K562 (cell line): ENCODE results near the gene ZNF8. TPM values are rescaled to one million over a fixed set of nuclear protein-coding genes. Genes with fewer than 3 reads are reported as not detected.

Experiments used
- BRCA1 ChIP-seq, 2 experiments: fragments of 450-650 bp in 1 of 2; sonication (generic) in 1 of 2; formaldehyde crosslinking in 1 of 2; IDR thresholded peaks; 2 replicates each; pipeline versions ENCODE4 v1.5.0 to v1.6.1; 2017 to 2020; ENCODE audit warnings: mild to moderate bottlenecking in 1 of 2, missing genetic modification reagents in 1 of 2
- CEBPB ChIP-seq: fragments of 450-650 bp; IDR thresholded peaks from 2 replicates; pipeline ENCODE4 v1.6.1; 2016; ENCODE audit warnings: missing genetic modification characterization, missing compliant biosample characterization
- DPF2 ChIP-seq: fragments of 450-650 bp; IDR thresholded peaks from 2 replicates; pipeline ENCODE4 v1.6.1; 2016
- GTF2A2 ChIP-seq: IDR thresholded peaks from 2 replicates; pipeline ENCODE4 v1.6.1; 2016; ENCODE audit warnings: mild to moderate bottlenecking, missing genetic modification characterization, missing compliant biosample characterization
- HCFC1 ChIP-seq: IDR thresholded peaks from 2 replicates; pipeline ENCODE4 v1.6.1; 2012; ENCODE audit warnings: low read depth, low read length, improper control_type of control experiment
- KDM5B ChIP-seq: fragments of 200-600 bp; sonication (generic); IDR thresholded peaks from 2 replicates; pipeline ENCODE4 v1.6.1; 2012; ENCODE audit warnings: low read depth, mild to moderate bottlenecking, moderate library complexity, low read length, control low read depth, inconsistent platforms; ENCODE audit not compliant: insufficient replicate concordance
- KLF13 ChIP-seq: fragments of 450-650 bp; IDR thresholded peaks from 2 replicates; pipeline ENCODE4 v1.6.1; 2016; ENCODE audit warnings: missing genetic modification characterization, low read depth, mild to moderate bottlenecking, missing compliant biosample characterization, moderate library complexity, borderline replicate concordance
- RBM14 ChIP-seq: fragments of 200-400 bp; formaldehyde crosslinking; IDR thresholded peaks from 2 replicates; pipeline ENCODE4 v1.6.1; 2018; ENCODE audit warnings: low read depth, mild to moderate bottlenecking, low read length, moderate library complexity, borderline replicate concordance; ENCODE audit not compliant: insufficient read depth
- ZNF133 ChIP-seq: fragments of 250-450 bp; sonication (Bioruptor Pico); IDR thresholded peaks from 2 replicates; pipeline ENCODE4 v1.4.0; 2020; ENCODE audit warnings: mild to moderate bottlenecking
- ZNF445 ChIP-seq: fragments of 250-450 bp; sonication (Bioruptor Pico); IDR thresholded peaks from 2 replicates; pipeline ENCODE4 v1.4.0; 2020; ENCODE audit warnings: low read depth, mild to moderate bottlenecking, moderate library complexity
- polyA plus RNA-seq, 8 experiments: library from polyadenylated mRNA; depleted of rRNA in 4 of 8; stranded (reverse) in 5 of 8; unstranded in 3 of 8; fragments of >200 nt; fragmentation: Nextera tagmentation in 2 of 8; fragmentation: Illumina TruSeq in 1 of 8; extraction: Ambion mirVana in 2 of 8; extraction: Trizol in 1 of 8; gene quantifications; 2 replicates each; pipeline versions ENCODE4 v1.2.1 to v1.2.3, GENCODE V29; 2011 to 2014; ENCODE audit warnings: inconsistent platforms in 1 of 8, missing spikeins in 1 of 8
- total RNA-seq, 7 experiments: library from RNA; depleted of rRNA in 6 of 7; stranded (reverse); fragments of >200 nt in 6 of 7; fragmentation: Illumina TruSeq in 2 of 7; extraction: Trizol in 2 of 7; gene quantifications; 2 replicates each; pipeline versions ENCODE4 v1.2.1 to v1.2.3, GENCODE V29; 2011 to 2021; ENCODE audit warnings: low replicate concordance in 1 of 7
- TF ChIP-seq, protein P1 (sequence below), 2 experiments: fragments of 450-650 bp; formaldehyde crosslinking in 1 of 2; IDR thresholded peaks; 2 replicates each; pipeline versions ENCODE4 v1.4.0 to v1.6.1; 2014 to 2020; ENCODE audit warnings: mild to moderate bottlenecking in 2 of 2, borderline replicate concordance in 1 of 2, low read depth in 1 of 2
- TF ChIP-seq, protein P2 (sequence below): sonication (generic); formaldehyde crosslinking; IDR thresholded peaks from 2 replicates; pipeline ENCODE4 v1.5.0; 2020; ENCODE audit warnings: missing genetic modification reagents
- TF ChIP-seq, protein P3 (sequence below), 3 experiments: fragments of 200-800 bp in 1 of 3; sonication (Bioruptor generic) in 1 of 3; sonication (generic) in 1 of 3; formaldehyde crosslinking in 1 of 3; IDR thresholded peaks; 2 replicates each; pipeline versions ENCODE4 v1.6.1 to v1.8.0; 2016 to 2022; ENCODE audit warnings: mild to moderate bottlenecking in 2 of 3, missing compliant biosample characterization in 2 of 3, missing genetic modification characterization in 2 of 3, missing genetic modification reagents in 1 of 3

ZNF8 gene
- total and polyA plus RNA-seq, 9 of the 15 experiments (the other 6 are each of a cell fraction or from before 2014, with no cell fraction given): 0.71 to 7.7 (median 4.7) TPM

DNA sequence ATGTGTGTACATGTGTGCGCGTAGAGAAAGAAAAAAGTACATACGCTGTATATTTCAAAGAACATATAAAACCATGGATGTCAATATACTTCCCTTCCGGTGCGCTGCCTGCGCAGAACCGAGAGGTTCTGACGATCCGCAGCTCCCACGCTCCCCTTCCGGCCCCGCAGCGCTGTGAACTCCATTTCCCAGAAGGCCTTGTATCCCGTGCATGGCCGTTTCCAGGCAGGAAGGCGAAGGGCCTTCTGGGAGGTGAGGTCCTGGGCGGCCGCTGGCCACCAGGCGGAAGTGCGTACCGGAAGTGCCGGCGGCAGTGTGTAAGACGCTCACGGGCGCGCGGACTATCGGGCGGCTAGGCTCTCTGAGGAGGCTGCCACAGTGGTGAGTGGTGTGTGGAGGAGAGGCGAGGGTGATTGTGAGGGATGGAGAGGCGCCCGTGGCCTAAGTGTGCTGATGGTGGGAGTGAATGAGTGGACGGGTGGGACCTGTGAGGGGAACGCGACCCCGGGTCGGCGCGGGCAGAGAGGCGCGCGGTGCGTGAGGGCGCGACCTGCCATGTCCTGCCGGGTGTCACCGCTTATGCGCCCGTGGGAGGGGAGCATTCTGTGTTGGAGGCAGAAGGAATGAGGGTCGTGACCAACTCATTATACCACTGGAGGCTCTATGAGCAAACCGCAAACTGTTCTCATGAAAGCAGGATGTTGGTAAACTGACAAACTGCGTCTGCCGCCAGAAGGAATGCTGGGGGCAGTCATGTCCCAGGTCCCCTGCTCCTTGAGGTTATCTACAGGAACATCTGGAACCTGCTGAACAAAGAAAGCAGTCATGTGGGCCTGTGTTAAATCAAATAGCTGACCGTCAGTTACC is 26.5 kb downstream of the ZNF8 start, which contains the start of gene ERVK3-1 (continued):
- TF ChIP-seq, protein P1, sequence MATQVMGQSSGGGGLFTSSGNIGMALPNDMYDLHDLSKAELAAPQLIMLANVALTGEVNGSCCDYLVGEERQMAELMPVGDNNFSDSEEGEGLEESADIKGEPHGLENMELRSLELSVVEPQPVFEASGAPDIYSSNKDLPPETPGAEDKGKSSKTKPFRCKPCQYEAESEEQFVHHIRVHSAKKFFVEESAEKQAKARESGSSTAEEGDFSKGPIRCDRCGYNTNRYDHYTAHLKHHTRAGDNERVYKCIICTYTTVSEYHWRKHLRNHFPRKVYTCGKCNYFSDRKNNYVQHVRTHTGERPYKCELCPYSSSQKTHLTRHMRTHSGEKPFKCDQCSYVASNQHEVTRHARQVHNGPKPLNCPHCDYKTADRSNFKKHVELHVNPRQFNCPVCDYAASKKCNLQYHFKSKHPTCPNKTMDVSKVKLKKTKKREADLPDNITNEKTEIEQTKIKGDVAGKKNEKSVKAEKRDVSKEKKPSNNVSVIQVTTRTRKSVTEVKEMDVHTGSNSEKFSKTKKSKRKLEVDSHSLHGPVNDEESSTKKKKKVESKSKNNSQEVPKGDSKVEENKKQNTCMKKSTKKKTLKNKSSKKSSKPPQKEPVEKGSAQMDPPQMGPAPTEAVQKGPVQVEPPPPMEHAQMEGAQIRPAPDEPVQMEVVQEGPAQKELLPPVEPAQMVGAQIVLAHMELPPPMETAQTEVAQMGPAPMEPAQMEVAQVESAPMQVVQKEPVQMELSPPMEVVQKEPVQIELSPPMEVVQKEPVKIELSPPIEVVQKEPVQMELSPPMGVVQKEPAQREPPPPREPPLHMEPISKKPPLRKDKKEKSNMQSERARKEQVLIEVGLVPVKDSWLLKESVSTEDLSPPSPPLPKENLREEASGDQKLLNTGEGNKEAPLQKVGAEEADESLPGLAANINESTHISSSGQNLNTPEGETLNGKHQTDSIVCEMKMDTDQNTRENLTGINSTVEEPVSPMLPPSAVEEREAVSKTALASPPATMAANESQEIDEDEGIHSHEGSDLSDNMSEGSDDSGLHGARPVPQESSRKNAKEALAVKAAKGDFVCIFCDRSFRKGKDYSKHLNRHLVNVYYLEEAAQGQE (IDR thresholded peaks at IDR 0.05; ENCODE audit: borderline replicate concordance): no peak
- TF ChIP-seq, protein P1 (CRISPR knock-in tag; IDR thresholded peaks at IDR 0.05; ENCODE audit: low read depth): no peak
- no peak for TF ChIP-seq ZNF133
- TF ChIP-seq, protein P2, sequence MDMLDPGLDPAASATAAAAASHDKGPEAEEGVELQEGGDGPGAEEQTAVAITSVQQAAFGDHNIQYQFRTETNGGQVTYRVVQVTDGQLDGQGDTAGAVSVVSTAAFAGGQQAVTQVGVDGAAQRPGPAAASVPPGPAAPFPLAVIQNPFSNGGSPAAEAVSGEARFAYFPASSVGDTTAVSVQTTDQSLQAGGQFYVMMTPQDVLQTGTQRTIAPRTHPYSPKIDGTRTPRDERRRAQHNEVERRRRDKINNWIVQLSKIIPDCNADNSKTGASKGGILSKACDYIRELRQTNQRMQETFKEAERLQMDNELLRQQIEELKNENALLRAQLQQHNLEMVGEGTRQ (CRISPR knock-in tag): no peak
- peak; percentile 90 for TF ChIP-seq KDM5B
- TF ChIP-seq ZNF445 (CRISPR knock-in tag): no peak
- TF ChIP-seq GTF2A2 (tag): no peak
- TF ChIP-seq, protein P3, sequence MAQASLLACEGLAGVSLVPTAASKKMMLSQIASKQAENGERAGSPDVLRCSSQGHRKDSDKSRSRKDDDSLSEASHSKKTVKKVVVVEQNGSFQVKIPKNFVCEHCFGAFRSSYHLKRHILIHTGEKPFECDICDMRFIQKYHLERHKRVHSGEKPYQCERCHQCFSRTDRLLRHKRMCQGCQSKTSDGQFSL (CRISPR knock-in tag; IDR thresholded peaks at IDR 0.05): peak; percentile 77; the same call in 1 of the 2 replicates
- TF ChIP-seq, protein P3 (tag; IDR thresholded peaks at IDR 0.05): no peak
- TF ChIP-seq RBM14: no peak
- no peak for TF ChIP-seq KLF13 (tag)
- peak; percentile 100 for TF ChIP-seq HCFC1
- no peak for TF ChIP-seq BRCA1 (IDR thresholded peaks at IDR 0.05)
- 0 out of 2 replicates have a peak, but pooled peaks have one; percentile 37 for TF ChIP-seq BRCA1 (CRISPR knock-in tag; IDR thresholded peaks at IDR 0.05)
- peak; percentile 13; the same call in 1 of the 2 replicates for TF ChIP-seq DPF2
- TF ChIP-seq CEBPB (tag): no peak
